HEK293 (cell line): Measurements from ENCODE around the gene TRIM44.

Experiments
- CTCF ChIP-seq: fragments of 450-650 bp; formaldehyde crosslinking; IDR thresholded peaks from 2 replicates; pipeline ENCODE4 v1.5.1; 2016; ENCODE audit warnings: missing biosample characterization, missing genetic modification characterization
- ELK4 ChIP-seq: IDR thresholded peaks from 2 replicates; pipeline ENCODE4 v1.6.1; 2011; ENCODE audit warnings: mild to moderate bottlenecking, low read depth, low read length, borderline replicate concordance
- SALL2 ChIP-seq: fragments of 450-650 bp; formaldehyde crosslinking; IDR thresholded peaks from 2 replicates; pipeline ENCODE4 v1.5.0; 2017; ENCODE audit warnings: missing biosample characterization, mild to moderate bottlenecking, missing genetic modification characterization, borderline replicate concordance
- ZNF600 ChIP-seq: fragments of 450-650 bp; formaldehyde crosslinking; IDR thresholded peaks from 2 replicates; pipeline ENCODE4 v1.5.1; 2016; ENCODE audit warnings: missing biosample characterization, missing genetic modification characterization
- ZSCAN30 ChIP-seq: fragments of 450-650 bp; IDR thresholded peaks from 2 replicates; pipeline ENCODE4 v1.5.1; 2018; ENCODE audit warnings: missing biosample characterization, mild to moderate bottlenecking, missing genetic modification characterization, moderate library complexity

GRCh38 chr11:35735411-35735810 lies 72.8 kb downstream of the TRIM44 start:
- TF ChIP-seq CTCF (tag by site-specific recombination), result no peak
- no peak for TF ChIP-seq ELK4
- TF ChIP-seq ZNF600 (tag by site-specific recombination), result no peak
- TF ChIP-seq SALL2 (tag by site-specific recombination), result no peak
- TF ChIP-seq ZSCAN30 (tag by site-specific recombination), result no peak
